NCI-H82 treated with DMSO at 0.1 percent for 48 hours (cell line): Measurements from ENCODE around the gene MARK3.

Experiments
- DNase-seq: peaks from one replicate; lab custom pipeline; 2025; ENCODE audit not compliant: unreplicated experiment; lab: John Stamatoyannopoulos, UW

Gene MARK3

DNA sequence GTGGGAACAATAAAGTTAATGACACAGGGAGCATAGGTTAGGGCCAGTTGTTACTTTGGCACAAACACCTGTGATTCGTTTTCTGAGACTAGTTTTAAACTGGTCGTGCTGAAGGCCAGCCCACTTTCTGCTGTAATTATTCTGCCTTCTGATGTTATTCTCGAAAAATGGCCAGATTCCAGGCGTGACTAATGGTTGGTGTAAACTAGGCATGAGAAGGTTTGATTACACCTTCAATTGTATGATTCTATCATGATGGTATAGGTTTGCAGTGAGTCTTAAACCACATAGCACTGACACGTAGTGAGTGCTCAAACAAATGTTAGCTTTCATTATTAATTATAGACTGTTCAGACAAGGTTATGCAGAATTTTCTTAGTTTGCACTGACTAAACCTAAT, 98.4 kb downstream of the MARK3 start:
- DNase-seq, result no peak

GRCh38 chr14:103485504-103485903, 100.3 kb downstream of the MARK3 start:
- DNase-seq, result no peak

GRCh38 chr14:103488071-103488470, 102.9 kb downstream of the MARK3 start:
- no peak for DNase-seq

DNA sequence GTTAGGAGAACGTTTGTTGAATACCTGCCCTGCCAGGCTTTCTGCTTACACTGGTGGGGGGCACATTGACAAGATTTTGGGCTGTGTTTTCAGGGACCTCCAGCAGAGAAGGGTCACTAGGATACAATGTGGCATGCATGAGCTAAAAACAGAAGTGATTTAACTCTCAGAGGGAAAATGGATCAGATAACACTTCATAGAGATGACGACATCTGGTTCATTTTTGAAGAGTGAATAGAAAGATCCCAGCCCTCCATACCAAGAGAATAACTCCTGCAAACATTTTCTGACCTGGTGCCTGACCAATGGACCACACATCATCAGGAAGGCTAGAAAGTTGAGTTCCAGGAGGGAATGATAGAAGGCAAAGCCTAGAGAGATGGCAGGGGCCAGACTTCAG, 103.7 kb downstream of the MARK3 start:
- no peak for DNase-seq

GRCh38 chr14:103489621-103490020, 104.4 kb downstream of the MARK3 start:
- DNase-seq, result no peak

DNA sequence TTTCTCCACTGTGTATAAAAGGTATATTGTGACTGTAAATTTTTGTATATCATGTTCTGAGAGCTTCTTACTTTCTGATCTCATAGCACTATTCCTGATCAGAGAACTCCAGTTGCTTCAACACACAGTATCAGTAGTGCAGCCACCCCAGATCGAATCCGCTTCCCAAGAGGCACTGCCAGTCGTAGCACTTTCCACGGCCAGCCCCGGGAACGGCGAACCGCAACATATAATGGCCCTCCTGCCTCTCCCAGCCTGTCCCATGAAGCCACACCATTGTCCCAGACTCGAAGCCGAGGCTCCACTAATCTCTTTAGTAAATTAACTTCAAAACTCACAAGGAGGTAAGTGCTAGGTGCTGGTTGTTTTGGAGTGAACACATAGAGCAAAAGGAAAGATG, 106.5 kb downstream of the MARK3 start:
- no peak for DNase-seq

- DNase-seq, result no peak
These were observed 107.1 kb downstream of the MARK3 start for GRCh38 chr14:103492156-103492925.

- DNase-seq, result no peak
These were observed 110.6 kb downstream of the MARK3 start for GRCh38 chr14:103495854-103496253.

DNA sequence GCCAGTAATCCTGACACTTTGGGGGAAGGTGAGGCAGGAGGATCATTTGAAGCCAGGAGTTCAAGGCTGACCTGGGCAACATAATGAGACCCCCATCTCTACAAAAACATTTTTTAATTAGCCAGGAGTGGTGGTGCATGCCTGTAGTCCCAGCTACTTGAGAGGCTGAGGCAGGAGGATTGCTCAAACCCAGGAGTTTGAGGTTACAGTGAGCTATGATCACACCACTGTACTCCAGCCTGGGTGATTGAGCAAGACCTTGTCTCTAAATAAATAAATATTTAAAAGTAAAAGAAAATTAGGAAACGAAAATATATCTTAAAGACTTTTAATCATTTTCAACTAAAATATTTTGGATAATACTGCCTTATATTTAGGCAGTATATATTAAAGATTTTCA, 111.6 kb downstream of the MARK3 start:
- DNase-seq, result no peak

DNA sequence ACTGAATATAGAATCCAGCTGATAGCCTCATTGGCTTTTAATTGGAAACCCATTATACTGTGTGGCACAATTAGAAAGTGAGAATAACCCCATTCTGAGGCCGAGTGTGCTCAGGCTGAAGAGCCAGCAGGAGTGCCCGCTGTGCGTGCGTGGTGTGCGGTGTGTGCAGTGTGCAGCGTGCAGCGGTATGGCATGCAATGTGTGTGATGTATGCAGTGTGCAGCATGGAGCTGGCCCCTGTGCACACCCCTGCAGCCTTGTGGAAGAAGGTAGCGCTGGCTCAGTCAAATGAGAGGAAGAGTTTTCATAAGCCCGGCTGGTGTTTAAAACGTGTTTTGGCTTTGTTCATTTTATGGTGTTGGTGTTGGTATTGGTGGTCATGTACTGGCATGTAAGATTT, 114.5 kb downstream of the MARK3 start:
- no peak for DNase-seq

DNA sequence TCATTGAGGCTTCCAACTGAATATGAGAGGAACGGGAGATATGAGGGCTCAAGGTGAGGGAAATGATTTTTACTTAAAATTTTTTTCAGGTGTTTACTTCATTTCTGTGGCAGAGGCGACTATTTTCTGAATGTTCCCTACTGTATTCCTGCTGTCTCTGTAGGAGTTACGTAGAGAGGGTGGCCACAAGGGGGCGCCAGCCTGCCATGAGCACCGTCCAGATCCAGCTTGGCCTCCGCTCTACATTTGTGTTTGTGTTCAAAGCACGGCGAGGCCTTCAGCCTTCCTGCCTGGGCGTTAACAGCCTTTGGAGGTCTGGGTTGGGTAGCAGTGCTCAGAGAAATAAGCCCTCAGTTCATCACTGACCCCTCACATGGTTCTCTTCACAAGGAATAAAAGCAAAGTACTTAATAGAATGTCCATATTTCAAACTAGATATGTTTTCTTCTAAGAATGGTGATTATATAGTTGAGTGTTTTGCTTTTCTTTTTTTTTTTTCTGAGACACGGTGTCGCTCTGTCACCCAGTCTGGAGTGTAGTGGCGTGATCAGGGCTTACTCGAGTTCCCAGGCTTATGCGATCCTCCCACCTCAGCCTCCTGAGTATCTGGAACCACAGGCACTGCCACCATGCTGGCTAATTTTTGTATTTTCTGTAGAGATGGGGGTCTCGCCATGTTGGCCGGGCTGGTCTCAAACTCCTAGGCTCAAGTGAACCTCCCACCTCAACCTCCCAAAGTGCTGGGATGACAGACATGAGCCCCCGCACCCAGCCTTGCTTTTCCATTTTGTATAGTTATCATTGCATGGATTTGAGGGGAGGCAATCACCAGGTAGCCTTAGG, 115.2 kb downstream of the MARK3 start:
- peak; percentile 31 for DNase-seq

DNA sequence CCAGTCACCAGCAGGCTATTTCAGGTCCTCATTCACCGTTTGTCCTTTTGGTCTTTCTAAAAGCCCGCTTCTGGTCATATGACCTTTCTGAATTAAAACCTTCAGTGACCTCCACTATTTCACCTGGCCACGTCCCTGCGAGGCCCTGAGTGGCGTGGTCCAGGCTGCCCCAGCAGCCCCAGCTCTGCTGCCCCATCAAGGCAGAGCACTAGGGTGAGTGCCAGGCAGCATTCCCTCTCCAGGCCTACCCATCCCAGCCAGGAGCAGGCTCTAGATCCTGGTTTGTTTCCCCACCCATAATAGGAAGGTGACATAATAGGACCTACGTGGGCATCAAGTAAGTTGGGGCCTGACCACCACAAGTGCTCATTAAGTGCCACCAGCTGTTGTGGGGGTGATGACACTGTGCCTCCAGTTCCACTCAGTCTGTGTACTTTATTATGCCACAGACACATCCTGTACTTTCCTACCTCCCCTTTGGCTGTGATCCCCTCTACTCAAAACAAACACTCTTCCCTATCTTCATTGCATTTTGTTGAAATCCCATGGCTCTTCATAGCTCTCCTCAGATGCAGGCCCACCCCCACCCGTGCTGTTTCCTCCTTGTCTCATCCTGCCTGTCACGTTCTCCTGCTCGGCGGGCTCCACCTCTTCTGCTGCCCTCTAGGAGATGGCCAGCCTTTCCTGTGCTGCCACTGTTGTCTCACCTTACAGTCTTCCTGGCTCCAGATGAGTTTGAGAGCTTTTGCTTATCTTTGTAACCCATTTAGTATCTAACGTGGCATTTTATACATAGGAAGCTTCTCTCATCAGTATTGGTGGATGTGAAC, 116.0 kb downstream of the MARK3 start:
- DNase-seq, result no peak

GRCh38 chr14:103501921-103502669, 116.9 kb downstream of the MARK3 start:
- DNase-seq, result no peak

- no peak for DNase-seq
These were observed 117.7 kb downstream of the MARK3 start for GRCh38 chr14:103502877-103503276.

- DNase-seq, result no peak
These were observed 118.1 kb downstream of the MARK3 start for GRCh38 chr14:103503296-103503695.

GRCh38 chr14:103504991-103505565, 119.9 kb downstream of the MARK3 start:
- no peak for DNase-seq

- DNase-seq, result no peak
These were observed 122.5 kb downstream of the MARK3 start for GRCh38 chr14:103507751-103508150.

DNA sequence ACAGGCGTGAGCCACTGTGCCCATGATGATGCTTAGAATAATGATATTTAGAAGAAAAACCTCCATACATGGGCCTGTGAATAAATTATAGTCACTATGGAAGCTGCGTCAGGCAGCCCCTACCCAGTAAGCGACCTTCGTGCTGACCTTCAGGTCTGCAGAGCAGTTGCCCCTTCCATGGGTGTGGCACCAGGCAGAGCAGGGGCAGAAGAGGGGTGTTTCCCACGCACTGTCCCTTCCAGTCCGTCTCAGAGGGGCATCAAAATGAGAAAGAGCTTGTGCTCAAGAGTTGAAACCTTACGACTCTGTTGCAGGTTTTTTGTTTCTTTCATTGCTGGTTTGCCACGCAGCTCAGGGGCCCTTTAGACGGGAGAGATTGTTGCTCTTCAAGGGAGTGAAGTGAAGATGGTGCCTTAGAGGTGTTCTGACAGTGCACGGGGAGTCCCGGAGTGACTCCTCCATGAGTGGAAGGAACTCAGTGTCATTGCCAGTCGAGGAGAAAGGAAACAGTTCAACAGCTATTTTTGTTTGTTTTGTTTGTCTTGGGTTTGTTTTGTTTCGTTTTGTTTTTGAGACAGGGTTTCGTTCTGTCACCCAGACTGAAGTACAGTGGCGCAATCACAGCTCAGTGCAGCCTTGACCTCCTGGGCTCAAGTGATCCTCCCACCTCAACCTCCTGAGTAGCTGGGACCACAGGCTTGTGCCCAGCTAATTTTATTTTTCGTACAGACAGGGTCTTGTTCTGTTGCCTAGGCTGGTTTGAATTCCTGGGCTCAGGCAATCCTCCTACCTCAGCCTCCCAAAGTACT, 123.5 kb downstream of the MARK3 start:
- DNase-seq, result no peak

GRCh38 chr14:103509864-103510723, 124.9 kb downstream of the MARK3 start:
- DNase-seq, result no peak
